HG03460 (cell line): ENCODE measurements around the gene SYMPK.

Source experiments
- ATAC-seq: cut with Tn5 transposase; IDR thresholded peaks from one replicate; pipeline ENCODE4 v1.9.1; 2021; ENCODE audit not compliant: unreplicated experiment

Gene SYMPK

DNA sequence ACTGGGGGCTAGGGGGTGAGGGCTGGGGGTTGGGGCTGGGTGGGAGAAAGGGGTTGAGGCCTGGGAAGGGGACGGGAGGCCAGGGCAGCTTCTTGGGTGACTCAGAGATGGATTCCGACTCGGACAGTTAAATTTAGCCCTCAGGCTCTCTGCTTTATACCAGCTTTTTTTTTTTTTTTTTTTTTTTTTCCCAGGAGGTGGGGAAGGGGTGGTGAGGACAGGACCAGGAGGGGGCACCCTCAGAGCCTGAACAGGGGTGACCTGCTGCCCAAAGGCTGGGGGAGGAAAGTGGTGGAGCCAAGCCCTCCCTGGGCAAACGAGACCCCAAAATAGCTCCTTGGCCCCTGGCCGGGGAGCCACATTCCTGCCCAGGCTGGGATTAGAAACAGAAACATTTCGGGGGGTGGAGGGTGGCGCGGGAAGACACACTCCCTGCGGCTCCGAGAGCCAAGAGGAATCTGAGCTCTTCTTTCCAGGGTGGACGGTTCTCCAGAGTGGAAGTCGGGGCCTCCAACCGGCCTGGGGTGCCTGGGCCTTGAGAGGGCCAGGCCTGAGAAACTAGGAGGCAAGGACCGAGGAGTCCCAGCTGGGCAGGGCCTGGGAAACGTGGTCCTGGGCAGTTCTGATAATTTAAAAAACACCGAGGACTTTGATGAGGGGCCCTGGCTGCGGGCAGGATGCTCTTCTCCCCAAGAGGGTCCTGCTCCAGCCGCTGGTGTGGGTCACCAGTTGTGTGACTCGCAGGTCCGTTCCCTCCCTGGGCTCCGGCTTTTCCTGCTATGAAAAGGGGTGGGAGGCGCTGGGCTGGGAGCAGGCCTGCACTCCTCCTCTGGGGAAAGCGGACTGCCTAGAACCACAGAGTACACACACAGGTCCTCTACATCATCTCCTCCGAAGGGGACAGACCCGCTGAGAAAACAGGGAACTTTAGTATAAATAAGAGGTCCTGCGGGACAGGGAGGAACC lies 79.8 kb downstream of the SYMPK start:
- ATAC-seq: no peak

DNA sequence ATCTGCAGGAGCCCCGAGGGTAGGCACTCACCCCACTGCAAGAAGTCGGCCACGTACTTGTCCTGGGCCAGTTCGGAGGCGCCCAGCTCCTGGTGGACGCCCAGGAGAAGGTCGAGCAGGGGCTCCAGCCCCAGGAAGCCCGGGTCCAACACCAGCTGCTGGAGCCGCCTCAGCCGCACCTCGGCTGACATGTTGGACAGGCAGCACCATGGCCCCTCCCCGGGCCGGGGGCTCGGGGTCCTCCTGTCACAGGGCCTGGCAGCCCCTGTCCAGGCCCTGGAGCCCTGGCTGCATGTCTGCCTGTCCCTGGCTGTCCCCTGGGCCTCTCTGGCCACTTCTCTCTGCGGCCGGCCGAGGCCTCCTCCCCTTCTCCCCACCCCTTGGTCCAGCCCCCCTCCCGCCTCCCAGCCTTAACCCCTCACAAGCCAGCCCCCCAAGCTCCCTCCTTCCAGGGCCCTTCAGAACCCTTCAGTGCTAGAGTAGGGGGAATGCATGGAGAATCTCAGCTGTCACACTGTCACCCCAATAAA lies 80.7 kb downstream of the SYMPK start, which contains the start of gene DMPK:
TSS of gene DMPK (minus strand) at position 329 of the 530 bp plus-strand sequence. CDS start at position 191, 138 bp downstream.
- no peak for ATAC-seq

GRCh38 chr19:45781214-45782161 lies 81.5 kb downstream of the SYMPK start:
- no peak for ATAC-seq

DNA sequence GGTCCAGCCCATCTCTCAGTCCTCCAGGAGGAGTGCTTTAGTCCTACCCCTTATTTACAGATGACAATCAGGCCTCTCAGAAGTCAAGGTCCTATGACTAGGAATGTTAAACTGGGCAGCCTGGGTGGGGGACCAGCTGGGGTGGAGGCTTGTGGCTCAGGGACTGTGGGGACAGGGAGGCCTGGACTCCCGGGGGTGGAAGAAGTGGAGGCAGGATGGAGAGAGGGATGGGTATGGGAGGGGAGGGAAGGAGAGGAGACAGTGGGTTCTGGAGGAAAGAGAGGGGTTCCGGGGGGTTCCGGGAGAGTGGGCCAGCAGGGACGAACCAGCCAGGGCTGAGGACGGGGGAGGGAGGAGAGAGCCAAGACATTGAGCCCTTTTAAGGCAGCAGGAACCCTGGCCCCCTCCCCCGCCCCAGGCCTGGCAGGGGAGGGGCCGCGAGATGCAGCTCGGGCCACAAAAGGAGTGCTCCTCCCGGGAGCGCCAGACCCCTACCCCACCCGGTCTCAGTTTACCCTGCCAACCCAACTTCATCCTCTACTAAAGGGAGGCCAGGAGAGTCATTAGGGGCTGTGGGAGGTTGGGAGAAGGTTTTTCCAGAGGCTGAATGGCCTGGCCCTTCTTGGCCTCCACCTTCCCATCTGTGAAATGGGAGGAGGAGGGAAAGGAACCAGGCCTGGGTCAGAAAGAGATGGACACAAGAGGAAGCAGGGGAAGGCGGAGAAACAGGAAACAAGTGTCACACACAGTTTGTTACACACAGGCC lies 82.3 kb downstream of the SYMPK start:
- no peak for ATAC-seq

DNA sequence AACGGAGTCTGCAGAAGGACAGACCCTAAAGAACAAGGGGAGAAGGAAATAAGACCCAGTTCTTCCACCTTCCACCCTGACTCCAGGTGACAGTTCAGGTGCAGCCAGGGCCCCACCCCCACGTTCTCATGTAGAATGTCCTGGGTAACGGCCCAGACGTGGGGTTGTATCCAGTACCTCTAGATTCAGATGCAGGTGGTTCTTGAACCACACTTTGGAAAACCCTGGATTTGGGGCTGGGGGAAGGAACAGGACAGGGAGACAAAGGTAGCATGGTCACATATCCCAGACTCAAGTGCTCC lies 82.8 kb downstream of the SYMPK start:
- no peak for ATAC-seq

DNA sequence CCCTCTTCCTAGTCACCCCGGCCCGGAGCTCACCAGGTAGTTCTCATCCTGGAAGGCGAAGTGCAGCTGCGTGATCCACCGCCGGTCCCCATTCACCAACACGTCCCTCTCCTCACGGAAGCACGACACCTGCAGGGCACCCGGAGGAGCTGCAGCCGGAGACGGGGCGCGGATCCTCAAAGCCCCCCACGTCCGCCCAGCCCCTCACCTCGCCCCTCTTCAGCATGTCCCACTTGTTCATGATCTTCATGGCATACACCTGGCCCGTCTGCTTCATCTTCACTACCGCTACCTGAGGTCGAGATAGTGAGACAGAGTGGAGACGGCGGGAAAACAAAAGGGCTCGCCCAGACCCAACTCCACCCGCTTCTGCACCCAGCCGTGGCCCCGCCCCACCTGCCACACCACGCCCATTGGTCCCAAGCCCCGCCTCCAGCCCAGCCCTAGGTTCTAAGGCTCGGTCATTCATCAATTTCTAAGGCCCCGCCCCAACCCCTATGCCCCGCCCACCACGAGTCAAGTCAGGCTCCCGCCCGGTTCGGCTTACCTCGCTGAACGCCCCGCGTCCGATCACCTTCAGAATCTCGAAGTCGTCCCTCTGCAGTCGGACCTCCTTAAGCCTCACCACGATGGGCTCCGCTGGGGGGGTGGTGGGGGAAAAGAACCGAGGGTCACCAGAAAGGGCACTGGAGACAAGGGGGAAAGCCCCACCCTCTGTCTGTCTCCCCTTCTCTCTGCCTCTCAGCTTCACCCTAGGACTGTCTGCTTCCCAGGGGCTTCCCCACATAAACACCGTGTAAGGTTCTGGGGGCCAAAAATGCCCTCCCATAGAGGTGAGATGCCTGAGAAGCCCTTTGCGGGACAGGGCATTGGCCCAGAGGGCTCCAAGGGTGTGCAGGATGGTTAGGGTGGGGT lies 83.5 kb downstream of the SYMPK start:
- ATAC-seq: peak; percentile 78

- ATAC-seq: no peak
Measured at GRCh38 chr19:45778010-45778661, 84.8 kb downstream of the SYMPK start.

GRCh38 chr19:45777395-45777961 lies 85.5 kb downstream of the SYMPK start:
- ATAC-seq: no peak

- no peak for ATAC-seq
Measured at GRCh38 chr19:45774765-45775164, 88.2 kb downstream of the SYMPK start.

GRCh38 chr19:45773384-45773783 lies 89.6 kb downstream of the SYMPK start:
- ATAC-seq: no peak

GRCh38 chr19:45772912-45773311 lies 90.0 kb downstream of the SYMPK start:
- no peak for ATAC-seq

- no peak for ATAC-seq
Measured at GRCh38 chr19:45772130-45772840, 90.7 kb downstream of the SYMPK start.

DNA sequence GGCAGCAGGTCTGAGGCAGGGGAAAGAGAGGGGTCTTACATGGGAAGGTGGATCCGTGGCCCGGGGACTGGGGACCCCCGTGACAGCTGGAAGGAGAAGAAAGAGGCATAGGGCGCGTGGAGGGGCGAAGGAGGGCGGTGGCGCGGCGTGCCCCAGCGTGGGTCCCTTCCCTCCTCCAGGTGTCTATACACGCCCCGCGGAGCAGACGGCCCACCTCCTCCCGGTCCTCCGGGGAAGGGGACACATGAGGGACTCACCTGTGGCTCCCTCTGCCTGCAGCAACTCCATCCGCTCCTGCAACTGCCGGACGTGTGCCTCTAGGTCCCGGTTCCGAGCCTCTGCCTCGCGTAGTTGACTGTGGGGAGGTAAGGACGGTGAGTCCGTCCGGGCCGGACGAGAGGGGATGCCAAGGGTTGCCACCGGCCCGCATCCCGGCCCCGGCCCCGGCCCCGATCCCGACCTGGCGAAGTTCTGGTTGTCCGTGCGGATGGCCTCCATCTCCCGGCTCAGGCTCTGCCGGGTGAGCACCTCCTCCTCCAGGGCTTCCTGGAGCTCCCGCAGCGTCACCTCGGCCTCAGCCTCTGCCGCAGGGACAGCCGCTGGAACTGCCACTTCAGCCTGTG lies 91.5 kb downstream of the SYMPK start:
- no peak for ATAC-seq

DNA sequence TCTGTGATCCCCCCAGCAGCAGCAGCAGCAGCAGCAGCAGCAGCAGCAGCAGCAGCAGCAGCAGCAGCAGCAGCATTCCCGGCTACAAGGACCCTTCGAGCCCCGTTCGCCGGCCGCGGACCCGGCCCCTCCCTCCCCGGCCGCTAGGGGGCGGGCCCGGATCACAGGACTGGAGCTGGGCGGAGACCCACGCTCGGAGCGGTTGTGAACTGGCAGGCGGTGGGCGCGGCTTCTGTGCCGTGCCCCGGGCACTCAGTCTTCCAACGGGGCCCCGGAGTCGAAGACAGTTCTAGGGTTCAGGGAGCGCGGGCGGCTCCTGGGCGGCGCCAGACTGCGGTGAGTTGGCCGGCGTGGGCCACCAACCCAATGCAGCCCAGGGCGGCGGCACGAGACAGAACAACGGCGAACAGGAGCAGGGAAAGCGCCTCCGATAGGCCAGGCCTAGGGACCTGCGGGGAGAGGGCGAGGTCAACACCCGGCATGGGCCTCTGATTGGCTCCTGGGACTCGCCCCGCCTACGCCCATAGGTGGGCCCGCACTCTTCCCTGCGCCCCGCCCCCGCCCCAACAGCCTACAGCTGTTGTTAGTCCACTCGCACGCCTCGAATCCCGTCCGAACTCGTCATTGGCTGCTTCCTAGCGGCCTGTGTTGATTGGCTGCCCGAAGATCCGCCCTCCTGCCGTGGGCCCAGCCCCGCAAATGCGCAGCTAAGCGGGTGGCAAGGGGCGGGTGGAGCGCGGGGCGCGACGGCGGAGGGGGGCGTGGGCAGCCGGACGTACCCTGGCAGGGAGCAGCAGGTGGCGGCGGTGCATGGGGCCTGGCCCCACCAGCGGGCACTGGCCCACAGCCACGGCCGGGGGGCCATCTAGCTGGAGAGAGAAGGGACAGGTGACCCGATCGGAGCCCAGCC lies 92.5 kb downstream of the SYMPK start:
- ATAC-seq: peak; percentile 44

GRCh38 chr19:45769821-45770191 lies 93.1 kb downstream of the SYMPK start:
- ATAC-seq: no peak

- peak; percentile 45 for ATAC-seq
Measured at GRCh38 chr19:45768984-45769782, 93.8 kb downstream of the SYMPK start, which contains the start of gene SIX5. SIX5 (minus strand) TSS chr19:45769252; CDS start chr19:45768844, 408 bp downstream.
